ENCODE measurements around the gene KPTN.

GRCh38 chr19:47450478-47450877, 33.5 kb downstream of the KPTN start:
- TF ChIP-seq EZH2 (IDR thresholded peaks at IDR 0.05; ENCODE audit: borderline replicate concordance, insufficient read depth, low read depth, low read length, poor library complexity, severe bottlenecking) (no peak), CTCF (IDR thresholded peaks at IDR 0.05) (no peak)
